HepG2 (cell line): Measurements from ENCODE around the gene TK2. TPM values are rescaled to one million over a fixed set of nuclear protein-coding genes. Genes with fewer than 3 reads are reported as not detected.

Source experiments
- ATAC-seq: fragments of 200-7000 bp; cut with Tn5 transposase; 3 replicates; pipeline ENCODE4 v1.9.1; 2020; ENCODE audit warnings: mild to moderate bottlenecking, moderate library complexity
- BruUV-seq: library from RNA; stranded (reverse); fragments of 400-500 nt; replicated peaks from 2 replicates; lab custom pipeline; 2021; lab: Mats Ljungman, UMichigan
- CTCF ChIA-PET: fragments of 300-600 bp; formaldehyde crosslinking; extraction: SDS; loops from one replicate; lab custom pipeline; 2021; ENCODE audit warnings: low total read pairs, inconsistent platforms, low intra/inter-chr PET ratio; lab: Yijun Ruan, JAX
- POLR2A ChIA-PET: fragments of 350-600 bp; sonication (Branson Sonifier 250); formaldehyde crosslinking; loops from one replicate; lab custom pipeline; 2020; ENCODE audit warnings: antibody characterized with exemption, inconsistent platforms; lab: Yijun Ruan, JAX
- DNase-seq: peaks from one replicate; pipeline ENCODE4 v3.0.0-alpha.2; 2015; ENCODE audit warnings: low spot score
- FAIRE-seq: peaks from 3 replicates; lab custom pipeline; 2011; peaks lifted over from hg19 to GRCh38; lab: Jason Lieb, UNC
- H2AFZ ChIP-seq: one replicate; pipeline ENCODE4 v1.6.1; 2011; ENCODE audit warnings: low read length, inconsistent platforms
- H3K27ac ChIP-seq: fragments of 300-600 bp; 3 replicates; pipeline ENCODE4 v1.8.0; 2011; ENCODE audit warnings: mixed run types, mild to moderate bottlenecking, mixed read lengths, low read length, inconsistent platforms; ENCODE audit not compliant: insufficient read depth; ENCODE audit errors: extremely low read length
- H3K27me3 ChIP-seq, 2 experiments: fragments of 200-600 bp in 1 of 2; 2 replicates in 1 of 2; 3 replicates in 1 of 2; pipeline versions ENCODE4 v1.6.0 to v1.8.0; 2011; ENCODE audit warnings: low read length in 2 of 2, mild to moderate bottlenecking in 2 of 2, moderate library complexity in 2 of 2, inconsistent platforms in 1 of 2; ENCODE audit not compliant: insufficient read depth in 2 of 2, control insufficient read depth in 1 of 2
- H3K36me3 ChIP-seq, 2 experiments: fragments of 200-600 bp in 1 of 2; replicated peaks in 1 of 2; 2 replicates in 1 of 2; 3 replicates in 1 of 2; pipeline versions ENCODE4 v1.5.1 to v1.8.0; 2011; ENCODE audit warnings: low read length in 2 of 2, inconsistent platforms in 1 of 2; ENCODE audit not compliant: insufficient read depth in 2 of 2, control insufficient read depth in 1 of 2
- H3K4me1 ChIP-seq: 2 replicates; pipeline ENCODE4 v1.5.1; 2012; ENCODE audit warnings: low read length, inconsistent platforms; ENCODE audit not compliant: insufficient read depth
- H3K4me2 ChIP-seq: 2 replicates; pipeline ENCODE4 v1.6.0; 2011; ENCODE audit warnings: low read depth, low read length, inconsistent platforms
- H3K4me3 ChIP-seq, 3 experiments: fragments of 200-600 bp in 1 of 3; sonication (generic), shearing (Covaris generic) in 1 of 3; replicated peaks in 1 of 3; 2 replicates each; pipeline ENCODE4 v1.5.1; 2011 to 2016; ENCODE audit warnings: low read length in 3 of 3, inconsistent platforms in 2 of 3, low read depth in 2 of 3, mild to moderate bottlenecking in 2 of 3, control low read depth in 1 of 3, mixed read lengths in 1 of 3; ENCODE audit not compliant: insufficient read depth in 1 of 3
- H3K79me2 ChIP-seq: one replicate; pipeline ENCODE4 v1.6.1; 2011; ENCODE audit warnings: low read length, inconsistent platforms; ENCODE audit not compliant: insufficient read depth
- H3K9ac ChIP-seq: 2 replicates; pipeline ENCODE4 v1.6.0; 2011; ENCODE audit warnings: mild to moderate bottlenecking, low read depth, low read length, inconsistent platforms; ENCODE audit not compliant: insufficient read depth
- H3K9me3 ChIP-seq: 2 replicates; pipeline ENCODE4 v1.5.1; 2012; ENCODE audit warnings: mild to moderate bottlenecking, low read length
- H4K20me1 ChIP-seq: 2 replicates; pipeline ENCODE4 v1.6.0; 2011; ENCODE audit warnings: inconsistent platforms, mild to moderate bottlenecking, low read length, moderate library complexity; ENCODE audit not compliant: insufficient read depth
- ADNP ChIP-seq: sonication (generic); formaldehyde crosslinking; IDR thresholded peaks from 2 replicates; pipeline ENCODE4 v1.4.0; 2020; ENCODE audit warnings: missing genetic modification reagents
- ARNT2 ChIP-seq: sonication (generic); formaldehyde crosslinking; IDR thresholded peaks from 2 replicates; pipeline ENCODE4 v1.8.0; 2022; ENCODE audit warnings: mild to moderate bottlenecking, low read depth, missing genetic modification reagents, moderate library complexity
- FOXM1 ChIP-seq: sonication (generic); formaldehyde crosslinking; IDR thresholded peaks from 2 replicates; pipeline ENCODE4 v1.5.0; 2020; ENCODE audit warnings: missing genetic modification reagents
- HOXA9 ChIP-seq: sonication (generic); formaldehyde crosslinking; IDR thresholded peaks from 2 replicates; pipeline ENCODE4 v1.8.1; 2022; ENCODE audit warnings: missing genetic modification reagents, mild to moderate bottlenecking, moderate library complexity, borderline replicate concordance
- RARA ChIP-seq: IDR thresholded peaks from 2 replicates; pipeline ENCODE4 v1.6.1; 2016; ENCODE audit warnings: missing genetic modification reagents, missing compliant biosample characterization
- RBAK ChIP-seq: sonication (generic); formaldehyde crosslinking; IDR thresholded peaks from 2 replicates; pipeline ENCODE4 v1.5.1; 2020; ENCODE audit warnings: mild to moderate bottlenecking, missing genetic modification reagents
- TBL1XR1 ChIP-seq: fragments of 150-350 bp; IDR thresholded peaks from 2 replicates; pipeline ENCODE4 v1.6.1; 2014; ENCODE audit warnings: borderline replicate concordance, low read length; ENCODE audit not compliant: partially characterized antibody
- ZC3H13 ChIP-seq: sonication (generic); formaldehyde crosslinking; IDR thresholded peaks from 2 replicates; pipeline ENCODE4 v1.8.1; 2023; ENCODE audit warnings: mild to moderate bottlenecking, missing genetic modification reagents, moderate library complexity
- ZMAT3 ChIP-seq: sonication (generic); formaldehyde crosslinking; conservative IDR thresholded peaks from 2 replicates; pipeline ENCODE4 v1.7.0; 2021; ENCODE audit warnings: missing genetic modification reagents
- ZNF205 ChIP-seq: IDR thresholded peaks from 2 replicates; pipeline ENCODE4 v1.6.1; 2018; ENCODE audit warnings: missing biosample characterization, missing genetic modification reagents
- ZNF253 ChIP-seq: sonication (generic); formaldehyde crosslinking; IDR thresholded peaks from 2 replicates; pipeline ENCODE4 v1.8.0; 2022; ENCODE audit warnings: mild to moderate bottlenecking, missing genetic modification reagents, borderline replicate concordance
- ZNF337 ChIP-seq: sonication (generic); formaldehyde crosslinking; IDR thresholded peaks from 2 replicates; pipeline ENCODE4 v1.5.1; 2020; ENCODE audit warnings: missing genetic modification reagents, low read depth, mild to moderate bottlenecking, borderline replicate concordance
- ZNF431 ChIP-seq: sonication (generic); formaldehyde crosslinking; IDR thresholded peaks from 2 replicates; pipeline ENCODE4 v1.9.0; 2022; ENCODE audit warnings: missing genetic modification reagents, low read depth, mild to moderate bottlenecking, borderline replicate concordance
- ZNF879 ChIP-seq: sonication (generic); formaldehyde crosslinking; IDR thresholded peaks from 2 replicates; pipeline ENCODE4 v1.8.1; 2023; ENCODE audit warnings: missing genetic modification reagents
- WGBS: methylation state at CpG from one replicate; pipeline ENCODE4 v1.1.6; 2017; ENCODE audit warnings: low lambda C conversion rate; 5-methylcytosine and 5-hydroxymethylcytosine counted together
- in situ Hi-C: cut with HindIII; loops from 2 replicates; pipeline ENCODE4 v1.10.0; 2017; ENCODE audit warnings: low pct_unique_long_range_greater_than_20kb; ENCODE audit not compliant: extremely low pct_ligation_motif_present
- intact Hi-C: fragments of 100-400 bp; cut with micrococcal nuclease; formaldehyde crosslinking; loops from one replicate; pipeline ENCODE4 v1.10.0; 2022; ENCODE audit not compliant: unreplicated experiment
- polyA plus RNA-seq, 8 experiments: library from polyadenylated mRNA; depleted of rRNA in 3 of 8; stranded (reverse) in 7 of 8; unstranded in 1 of 8; fragments of >200 nt; fragmentation: Illumina TruSeq in 4 of 8; extraction: Trizol in 4 of 8; gene quantifications; 2 replicates each; pipeline versions ENCODE4 v1.2.1 to v1.2.3, GENCODE V29; 2011 to 2016; ENCODE audit warnings: low read depth in 4 of 8, missing spikeins in 1 of 8, mixed read lengths in 1 of 8; ENCODE audit not compliant: insufficient read depth in 1 of 8
- total RNA-seq, 5 experiments: library from RNA; depleted of rRNA; stranded (reverse); fragments of >200 nt; fragmentation: Illumina TruSeq; extraction: Trizol; gene quantifications; 2 replicates each; pipeline ENCODE4 v1.2.3, GENCODE V29; 2016; ENCODE audit warnings: low read depth in 1 of 5
- TF ChIP-seq, protein P1 (sequence below): sonication (generic); formaldehyde crosslinking; IDR thresholded peaks from 2 replicates; pipeline ENCODE4 v1.9.0; 2021; ENCODE audit warnings: missing genetic modification reagents, borderline replicate concordance

Gene TK2
- total and polyA plus RNA-seq, 2 of the 13 experiments (the other 11 are each of a cell fraction or from before 2014, with no cell fraction given) = 18.7 to 21.0 TPM

- no peak for ATAC-seq
- H3K79me2 ChIP-seq = no peaks in the 10 kb centered on the region
- TF ChIP-seq ZC3H13 = no peak
- no peak for TF ChIP-seq ARNT2 (CRISPR knock-in tag)
- TF ChIP-seq RBAK (CRISPR knock-in tag) = no peak
- TF ChIP-seq HOXA9 (CRISPR knock-in tag) = no peak
- TF ChIP-seq RARA = no peak
- TF ChIP-seq ZNF431 (CRISPR knock-in tag) = no peak
- TF ChIP-seq, protein P1, sequence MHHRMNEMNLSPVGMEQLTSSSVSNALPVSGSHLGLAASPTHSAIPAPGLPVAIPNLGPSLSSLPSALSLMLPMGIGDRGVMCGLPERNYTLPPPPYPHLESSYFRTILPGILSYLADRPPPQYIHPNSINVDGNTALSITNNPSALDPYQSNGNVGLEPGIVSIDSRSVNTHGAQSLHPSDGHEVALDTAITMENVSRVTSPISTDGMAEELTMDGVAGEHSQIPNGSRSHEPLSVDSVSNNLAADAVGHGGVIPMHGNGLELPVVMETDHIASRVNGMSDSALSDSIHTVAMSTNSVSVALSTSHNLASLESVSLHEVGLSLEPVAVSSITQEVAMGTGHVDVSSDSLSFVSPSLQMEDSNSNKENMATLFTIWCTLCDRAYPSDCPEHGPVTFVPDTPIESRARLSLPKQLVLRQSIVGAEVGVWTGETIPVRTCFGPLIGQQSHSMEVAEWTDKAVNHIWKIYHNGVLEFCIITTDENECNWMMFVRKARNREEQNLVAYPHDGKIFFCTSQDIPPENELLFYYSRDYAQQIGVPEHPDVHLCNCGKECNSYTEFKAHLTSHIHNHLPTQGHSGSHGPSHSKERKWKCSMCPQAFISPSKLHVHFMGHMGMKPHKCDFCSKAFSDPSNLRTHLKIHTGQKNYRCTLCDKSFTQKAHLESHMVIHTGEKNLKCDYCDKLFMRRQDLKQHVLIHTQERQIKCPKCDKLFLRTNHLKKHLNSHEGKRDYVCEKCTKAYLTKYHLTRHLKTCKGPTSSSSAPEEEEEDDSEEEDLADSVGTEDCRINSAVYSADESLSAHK (CRISPR knock-in tag) = no peak
- no peak for TF ChIP-seq ZNF879 (CRISPR knock-in tag)
- no peak for TF ChIP-seq ADNP (CRISPR knock-in tag)
- TF ChIP-seq FOXM1 (CRISPR knock-in tag) = no peak
- no peak for TF ChIP-seq ZNF205
- no peak for TF ChIP-seq ZNF337 (CRISPR knock-in tag)
- TF ChIP-seq ZMAT3 (CRISPR knock-in tag) = no peak
- TF ChIP-seq TBL1XR1 = no peak
- TF ChIP-seq ZNF253 (CRISPR knock-in tag) = no peak
- H3K27me3 ChIP-seq = no peaks in the 10 kb centered on the region
- peaks cover 20 to 42% of the 10 kb centered on the region in 2 experiments for H3K36me3 ChIP-seq
- no peaks in the 10 kb centered on the region for H3K9me3 ChIP-seq
- 70% methylated on average over 6 of the region's 6 CpGs for WGBS
- CTCF ChIA-PET = no interaction called here
- H3K4me3 ChIP-seq = no peak overlapping the region
- in situ Hi-C loops = no loop called here
- no peak for FAIRE-seq
- no peak overlapping the region for H3K9ac ChIP-seq
- no peak overlapping the region for H2AFZ ChIP-seq
- POLR2A ChIA-PET = no interaction called here
- H3K4me1 ChIP-seq = peaks cover 8% of the 10 kb centered on the region
- BruUV-seq = no TSS peak
- intact Hi-C loops = no loop called here
- no peaks in the 10 kb centered on the region for H4K20me1 ChIP-seq
- DNase-seq = no peak
- no peak overlapping the region for H3K4me2 ChIP-seq
- H3K27ac ChIP-seq = no peak overlapping the region
Observed at GRCh38 chr16:66529475-66529874, 20.4 kb downstream of the TK2 start.
